Neural progenitor cell (in vitro differentiated cells): ENCODE results near the gene USP17L26. TPM values are rescaled to one million over a fixed set of nuclear protein-coding genes. Genes with fewer than 3 reads are reported as not detected.

ENCODE experiments used
- total RNA-seq: library from RNA; depleted of rRNA; stranded (reverse); fragments of >200 nt; gene quantifications from 2 replicates; pipeline ENCODE4 v1.2.3, GENCODE V29; 2015; ENCODE audit warnings: low replicate concordance

Gene USP17L26
- total RNA-seq, 1 donor from 2014 or later: not detected

Other genes with a start within 250 kb of the USP17L26 start
- gene FAM90A26, start 164.2 kb upstream of the USP17L26 start, total RNA-seq: not detected in 2 replicates
- not detected in 2 replicates for gene USP17L10, start 124.0 kb upstream of the USP17L26 start, total RNA-seq
- gene USP17L11, start 119.3 kb upstream of the USP17L26 start, total RNA-seq: not detected in 2 replicates
- gene USP17L12, start 114.5 kb upstream of the USP17L26 start, total RNA-seq: not detected in 2 replicates
- gene USP17L13, start 109.8 kb upstream of the USP17L26 start, total RNA-seq: 0.09 TPM in 1 of 2 replicates, not detected in the other
- not detected in 2 replicates for gene USP17L15, start 100.3 kb upstream of the USP17L26 start, total RNA-seq
- 0.09 TPM in 1 of 2 replicates, not detected in the other for gene USP17L17, start 90.8 kb upstream of the USP17L26 start, total RNA-seq
- not detected in 2 replicates for gene USP17L18, start 86.0 kb upstream of the USP17L26 start, total RNA-seq
- not detected in 2 replicates for gene USP17L19, start 81.3 kb upstream of the USP17L26 start, total RNA-seq
- not detected in 2 replicates for gene USP17L20, start 76.5 kb upstream of the USP17L26 start, total RNA-seq
- not detected in 2 replicates for gene USP17L21, start 71.8 kb upstream of the USP17L26 start, total RNA-seq
- not detected in 2 replicates for gene USP17L22, start 67.0 kb upstream of the USP17L26 start, total RNA-seq
- gene USP17L24, start 9.5 kb upstream of the USP17L26 start, total RNA-seq: not detected in 2 replicates
- gene USP17L25, start 4.7 kb upstream of the USP17L26 start, total RNA-seq: not detected in 2 replicates
- not detected in 2 replicates for gene USP17L5, start 4.7 kb downstream of the USP17L26 start, total RNA-seq
- not detected in 2 replicates for gene USP17L27, start 9.5 kb downstream of the USP17L26 start, total RNA-seq
- not detected in 2 replicates for gene USP17L28, start 14.2 kb downstream of the USP17L26 start, total RNA-seq
- gene USP17L29, start 19.0 kb downstream of the USP17L26 start, total RNA-seq: not detected in 2 replicates
- gene USP17L30, start 28.5 kb downstream of the USP17L26 start, total RNA-seq: not detected in 2 replicates
- not detected in 2 replicates for gene DEFB131A, start 109.8 kb downstream of the USP17L26 start, total RNA-seq